Glutamatergic neuron (in vitro differentiated cells): ENCODE measurements around the gene LST1. TPM values are rescaled to one million over a fixed set of nuclear protein-coding genes. Genes with fewer than 3 reads are reported as not detected.

Experiments
- DNase-seq: peaks from one replicate; pipeline ENCODE4 v3.0.0; 2022
- H3K27ac Mint-ChIP-seq: one replicate; pipeline ENCODE4 v1.8.0; 2020; ENCODE audit warnings: mild to moderate bottlenecking, mixed read lengths, inconsistent platforms; ENCODE audit not compliant: unreplicated experiment
- H3K27me3 Mint-ChIP-seq: one replicate; pipeline ENCODE4 v1.8.0; 2020; ENCODE audit warnings: mild to moderate bottlenecking, moderate library complexity, mixed read lengths, inconsistent platforms; ENCODE audit not compliant: unreplicated experiment
- H3K36me3 Mint-ChIP-seq: one replicate; pipeline ENCODE4 v1.8.0; 2020; ENCODE audit warnings: mild to moderate bottlenecking, mixed read lengths, inconsistent platforms; ENCODE audit not compliant: unreplicated experiment
- H3K4me1 Mint-ChIP-seq: one replicate; pipeline ENCODE4 v1.8.0; 2020; ENCODE audit warnings: mild to moderate bottlenecking, low read depth, mixed read lengths, inconsistent platforms; ENCODE audit not compliant: unreplicated experiment
- H3K4me3 Mint-ChIP-seq: one replicate; pipeline ENCODE4 v1.8.0; 2020; ENCODE audit warnings: mild to moderate bottlenecking, mixed read lengths, inconsistent platforms; ENCODE audit not compliant: unreplicated experiment
- H3K9me3 Mint-ChIP-seq: one replicate; pipeline ENCODE4 v1.8.0; 2020; ENCODE audit warnings: mild to moderate bottlenecking, moderate library complexity, mixed read lengths, inconsistent platforms; ENCODE audit not compliant: unreplicated experiment
- total RNA-seq: library from RNA; stranded (reverse); fragmentation: NEBNext Ultra II Directional; extraction: Animal tissue kit (Norgen Biotek cat#: 25700); gene quantifications from one replicate; pipeline ENCODE4 v1.2.1, GENCODE V29; 2021; ENCODE audit not compliant: unreplicated experiment
- TF ChIP-seq, protein P1 (sequence below): fragments of 200-600 bp; sonication (generic); IDR thresholded peaks from one replicate; pipeline ENCODE4 v1.5.0; 2021; ENCODE audit not compliant: partially characterized antibody, unreplicated experiment

The LST1 gene
- total RNA-seq, 1 donor from 2014 or later = not detected

DNA sequence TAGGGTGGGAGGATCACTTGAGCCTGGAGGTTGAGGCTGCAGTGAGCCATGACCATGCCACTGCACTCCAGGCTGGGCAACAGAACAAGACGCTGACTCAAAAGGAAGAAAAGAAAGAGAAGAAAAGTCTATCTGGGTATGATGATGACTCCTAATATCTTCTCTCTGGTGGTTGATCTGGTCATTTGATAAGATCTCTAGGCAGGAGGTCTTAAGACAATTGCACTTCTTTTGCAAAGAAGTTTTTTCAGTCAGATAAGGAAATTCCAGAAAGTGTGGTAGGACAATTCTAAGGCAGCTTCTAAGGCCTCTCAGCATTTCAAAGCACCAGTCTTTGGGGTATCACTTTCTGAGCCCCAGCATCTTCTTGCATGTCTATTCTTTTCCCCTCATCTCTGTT, 21.2 kb downstream of the LST1 start:
- Mint-ChIP-seq H3K36me3 (no peaks in the 10 kb centered on the region), H3K27ac (no peak overlapping the region), H3K4me3 (no peak overlapping the region), H3K27me3 (peaks cover 7% of the 10 kb centered on the region), H3K9me3 (peaks cover 1% of the 10 kb centered on the region), H3K4me1 (no peaks in the 10 kb centered on the region)
- TF ChIP-seq, protein P1, sequence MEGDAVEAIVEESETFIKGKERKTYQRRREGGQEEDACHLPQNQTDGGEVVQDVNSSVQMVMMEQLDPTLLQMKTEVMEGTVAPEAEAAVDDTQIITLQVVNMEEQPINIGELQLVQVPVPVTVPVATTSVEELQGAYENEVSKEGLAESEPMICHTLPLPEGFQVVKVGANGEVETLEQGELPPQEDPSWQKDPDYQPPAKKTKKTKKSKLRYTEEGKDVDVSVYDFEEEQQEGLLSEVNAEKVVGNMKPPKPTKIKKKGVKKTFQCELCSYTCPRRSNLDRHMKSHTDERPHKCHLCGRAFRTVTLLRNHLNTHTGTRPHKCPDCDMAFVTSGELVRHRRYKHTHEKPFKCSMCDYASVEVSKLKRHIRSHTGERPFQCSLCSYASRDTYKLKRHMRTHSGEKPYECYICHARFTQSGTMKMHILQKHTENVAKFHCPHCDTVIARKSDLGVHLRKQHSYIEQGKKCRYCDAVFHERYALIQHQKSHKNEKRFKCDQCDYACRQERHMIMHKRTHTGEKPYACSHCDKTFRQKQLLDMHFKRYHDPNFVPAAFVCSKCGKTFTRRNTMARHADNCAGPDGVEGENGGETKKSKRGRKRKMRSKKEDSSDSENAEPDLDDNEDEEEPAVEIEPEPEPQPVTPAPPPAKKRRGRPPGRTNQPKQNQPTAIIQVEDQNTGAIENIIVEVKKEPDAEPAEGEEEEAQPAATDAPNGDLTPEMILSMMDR = no peak
- no peak for DNase-seq

DNA sequence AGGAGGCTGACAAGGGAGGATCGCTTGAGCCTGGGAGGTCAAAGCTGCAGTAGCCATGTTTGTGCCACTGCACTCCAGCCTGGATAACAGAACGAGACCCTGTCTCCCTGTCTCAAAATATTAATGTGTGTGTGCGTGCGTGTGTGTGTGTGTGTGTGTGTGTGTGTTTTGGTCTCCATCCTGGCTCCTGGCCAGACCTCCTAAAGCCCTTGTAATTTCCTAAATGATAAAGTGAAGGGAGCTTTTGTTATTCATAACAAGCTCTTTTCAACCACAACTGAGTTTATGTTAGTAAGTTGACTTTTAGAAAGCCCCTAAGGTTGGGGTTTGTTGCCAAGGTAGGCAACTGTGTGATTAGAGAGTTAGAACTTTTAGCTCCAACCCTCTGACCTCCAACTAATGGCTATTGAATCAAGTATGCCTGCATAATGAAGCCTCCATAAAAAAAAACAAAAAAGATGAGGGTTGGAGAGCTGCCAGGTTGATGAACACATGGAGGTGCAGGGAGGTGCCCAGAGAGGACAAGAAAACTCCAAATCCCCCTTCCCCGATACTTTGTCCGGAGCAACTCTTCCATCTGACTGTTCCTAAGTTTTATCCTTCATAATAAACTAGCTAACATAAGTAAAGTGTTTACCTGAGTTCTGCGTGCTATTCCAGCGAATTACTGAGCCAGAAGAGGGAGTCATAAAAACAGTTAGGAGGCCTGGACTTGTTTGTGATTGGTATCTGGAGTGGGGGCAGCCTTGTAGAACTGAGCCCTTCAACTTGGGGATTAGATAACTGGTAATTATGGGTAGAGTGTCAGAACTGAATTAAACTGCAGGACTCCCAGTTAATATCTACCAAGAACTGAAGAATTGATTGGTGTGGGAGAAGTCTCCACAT, 23.7 kb downstream of the LST1 start:
- H3K4me3 Mint-ChIP-seq = no peak overlapping the region
- no peaks in the 10 kb centered on the region for H3K9me3 Mint-ChIP-seq
- H3K4me1 Mint-ChIP-seq = no peaks in the 10 kb centered on the region
- no peak overlapping the region for H3K27ac Mint-ChIP-seq
- H3K27me3 Mint-ChIP-seq = peaks cover 1% of the 10 kb centered on the region
- TF ChIP-seq, protein P1 = no peak
- no peaks in the 10 kb centered on the region for H3K36me3 Mint-ChIP-seq
- DNase-seq = no peak

DNA sequence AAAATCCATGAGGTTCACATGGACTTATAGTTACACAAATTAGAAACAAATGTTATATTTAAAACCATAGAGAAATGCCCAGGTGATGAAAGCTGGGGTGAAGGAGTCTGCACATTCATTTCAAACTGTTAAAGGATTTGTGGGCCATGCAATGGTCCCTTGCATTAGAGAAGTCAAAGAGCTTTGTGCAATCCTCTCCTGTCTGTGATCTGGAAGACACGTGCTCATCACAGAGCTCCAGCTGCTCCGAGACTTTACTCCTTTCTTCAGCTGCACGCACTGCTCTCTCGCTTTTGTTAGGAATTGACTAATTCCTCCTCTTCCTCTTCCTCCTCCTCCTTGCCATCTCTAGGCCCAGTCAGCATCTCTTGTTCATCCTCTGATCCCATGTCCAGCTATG, 24.9 kb downstream of the LST1 start:
- H3K27ac Mint-ChIP-seq = no peak overlapping the region
- H3K4me1 Mint-ChIP-seq = no peaks in the 10 kb centered on the region
- no peak for DNase-seq
- H3K36me3 Mint-ChIP-seq = no peaks in the 10 kb centered on the region
- H3K4me3 Mint-ChIP-seq = no peak overlapping the region
- H3K9me3 Mint-ChIP-seq = no peaks in the 10 kb centered on the region
- no peaks in the 10 kb centered on the region for H3K27me3 Mint-ChIP-seq
- TF ChIP-seq, protein P1 = no peak

DNA sequence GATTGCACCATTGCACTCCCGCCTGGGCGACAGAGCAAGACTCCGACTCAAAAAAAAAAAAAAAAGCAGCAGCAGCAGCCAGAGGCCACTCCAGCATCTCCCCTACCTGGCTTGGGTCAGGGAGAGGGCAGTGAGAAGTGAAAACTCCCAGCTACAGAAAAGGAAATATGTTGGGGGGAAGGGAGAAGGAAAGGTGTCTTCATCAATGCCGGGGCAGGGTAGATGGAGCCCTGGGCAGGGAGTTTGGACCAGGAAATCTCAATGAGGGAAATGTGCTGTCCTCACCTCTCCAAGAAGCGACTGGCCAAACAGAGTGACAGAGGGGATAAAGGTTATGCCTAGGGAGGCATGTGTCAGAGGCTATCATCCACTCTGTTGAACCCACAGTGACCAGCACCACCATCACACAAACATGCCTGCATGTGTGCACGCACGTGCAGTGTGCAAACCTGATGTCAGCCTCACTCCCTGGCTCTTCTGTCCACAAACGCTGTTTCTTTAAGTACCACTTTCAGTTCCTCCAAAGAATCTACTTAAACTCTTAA, 28.1 kb downstream of the LST1 start:
- Mint-ChIP-seq H3K4me3 (no peak overlapping the region), H3K27ac (no peak overlapping the region), H3K9me3 (peaks cover 2% of the 10 kb centered on the region), H3K4me1 (peaks cover 5% of the 10 kb centered on the region), H3K36me3 (no peaks in the 10 kb centered on the region), H3K27me3 (no peaks in the 10 kb centered on the region)
- DNase-seq = no peak
- TF ChIP-seq, protein P1 = no peak
